Measurements from ENCODE around the gene RASGEF1B.

The RASGEF1B gene

DNA sequence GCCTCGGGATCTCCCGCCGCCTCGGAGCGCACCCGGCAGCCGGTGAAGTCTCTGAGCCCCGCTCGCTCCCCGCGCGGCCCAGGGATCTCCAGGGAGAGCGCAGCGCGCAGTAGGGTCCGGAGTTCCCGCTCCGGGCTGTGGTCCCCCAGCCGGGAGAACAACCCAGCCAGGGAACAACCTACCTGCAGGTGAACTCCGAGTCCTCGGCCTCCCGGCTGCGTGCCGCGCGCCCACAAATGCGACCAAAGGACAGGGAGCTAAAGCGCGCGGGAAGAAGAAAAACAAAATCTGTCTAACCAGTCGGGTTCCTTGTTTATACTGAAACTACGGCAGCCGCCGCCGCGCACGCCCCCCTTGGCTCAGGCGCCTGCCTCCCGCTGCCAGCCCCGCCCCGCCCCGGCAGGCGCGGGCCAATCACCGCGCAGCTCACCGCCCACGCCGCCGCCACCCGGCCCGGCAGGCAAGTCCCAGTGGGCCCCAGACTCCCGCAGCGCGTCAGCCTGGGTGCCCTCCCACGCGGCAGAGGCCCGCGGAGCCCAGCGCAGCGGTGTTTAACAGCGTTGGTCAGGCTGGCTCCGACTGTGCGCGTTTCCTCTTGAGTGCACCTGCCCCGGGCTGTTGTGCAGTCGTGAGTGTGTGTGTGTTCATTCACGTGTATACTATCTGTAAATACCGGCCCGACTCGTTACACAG lies at the start of gene RASGEF1B:
RASGEF1B (minus strand) TSS at position 320 of the 693 bp plus-strand sequence. CDS start 12,399 bp downstream, outside the sequence.
- no peak for DNase-seq (ENCODE audit: low read depth)

DNA sequence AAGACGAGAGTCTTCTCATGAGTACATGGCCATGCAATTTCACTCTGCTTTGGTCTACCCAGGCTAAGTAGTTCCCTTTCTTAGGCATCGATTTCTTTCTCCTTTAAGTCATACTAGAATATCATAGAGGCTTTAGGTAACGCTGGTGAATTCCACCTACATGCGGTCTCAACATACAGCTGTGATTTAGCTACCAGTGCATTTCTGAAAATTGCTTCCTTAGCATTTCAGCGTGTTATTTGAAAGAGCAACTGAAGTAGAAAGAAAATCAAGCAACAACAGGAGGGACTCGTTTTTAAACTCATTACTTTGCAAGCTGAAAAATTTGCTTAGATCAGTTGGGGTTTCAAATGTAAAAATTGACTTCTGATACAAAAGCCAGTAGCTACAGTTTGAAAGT lies 48.1 kb upstream of the RASGEF1B start:
- DNase-seq (ENCODE audit: low read depth): no peak

DNA sequence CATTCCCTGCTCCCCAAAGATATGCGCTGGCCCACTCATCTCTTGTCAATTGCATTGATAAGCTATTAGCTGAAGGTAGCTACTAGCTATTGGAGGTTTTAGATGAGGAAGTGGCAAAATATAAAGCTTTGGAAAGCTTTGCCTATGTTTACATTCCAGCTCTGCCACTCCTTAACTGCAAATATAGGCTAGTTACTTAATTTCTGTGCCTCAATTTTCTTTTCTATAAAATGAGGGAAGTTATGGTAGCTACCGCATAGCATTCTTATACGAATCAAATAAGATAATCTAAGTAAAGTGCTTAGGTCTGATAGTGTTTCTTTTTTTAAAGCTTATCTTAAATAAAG lies 47.7 kb upstream of the RASGEF1B start:
- DNase-seq (ENCODE audit: low read depth): no peak

DNA sequence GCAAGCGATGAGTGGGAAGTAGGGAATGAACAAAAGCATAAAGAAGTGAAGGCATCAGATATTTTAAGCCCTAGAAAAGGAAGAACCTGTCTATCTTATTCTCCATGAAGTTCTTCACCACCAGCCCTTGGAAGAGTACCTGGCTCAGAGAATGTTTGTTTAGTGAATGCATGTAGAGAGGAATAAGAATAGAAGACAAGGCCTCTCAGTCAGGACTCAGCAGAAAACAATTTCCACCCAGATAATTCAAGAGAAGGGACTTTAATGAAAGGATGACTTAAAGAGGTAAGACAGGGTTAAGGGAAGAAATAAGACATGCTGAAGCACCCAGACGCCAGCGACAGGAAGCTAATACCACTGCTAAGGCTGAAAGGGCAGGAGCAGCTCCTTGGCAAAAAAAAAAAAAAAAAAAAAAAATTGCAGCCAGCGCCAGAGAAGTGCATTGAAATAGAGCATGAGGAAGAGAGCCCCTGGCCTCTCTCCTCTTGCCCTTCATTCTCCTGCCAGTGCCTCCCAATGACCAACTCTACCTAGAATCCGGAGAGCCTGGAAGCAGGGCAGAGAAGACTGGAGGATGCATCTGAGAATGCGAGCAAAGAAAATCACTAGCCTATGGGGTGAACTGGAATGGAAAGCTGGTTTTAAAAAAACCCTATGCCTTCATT lies 47.2 kb upstream of the RASGEF1B start:
- DNase-seq (ENCODE audit: low read depth): no peak

DNA sequence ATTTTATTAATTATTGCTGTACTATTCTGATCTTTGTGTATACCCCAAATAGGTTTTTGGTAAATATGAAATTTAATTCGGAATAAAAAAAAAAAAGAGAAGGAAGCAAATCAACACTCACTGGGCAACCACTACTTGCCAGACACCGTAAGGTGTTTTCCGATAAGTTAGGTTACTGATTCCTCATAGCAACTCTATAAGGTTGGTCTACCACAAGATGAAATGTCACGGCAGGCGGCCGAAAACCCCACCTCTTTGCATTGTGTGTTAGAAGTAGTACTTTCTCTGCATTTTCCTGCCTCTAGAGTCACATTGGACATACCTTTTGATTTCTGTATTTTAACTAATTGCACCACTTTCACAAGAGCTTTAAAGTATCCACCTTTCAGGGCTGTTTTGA lies 44.5 kb upstream of the RASGEF1B start:
- no peak for DNase-seq (ENCODE audit: low read depth)

DNA sequence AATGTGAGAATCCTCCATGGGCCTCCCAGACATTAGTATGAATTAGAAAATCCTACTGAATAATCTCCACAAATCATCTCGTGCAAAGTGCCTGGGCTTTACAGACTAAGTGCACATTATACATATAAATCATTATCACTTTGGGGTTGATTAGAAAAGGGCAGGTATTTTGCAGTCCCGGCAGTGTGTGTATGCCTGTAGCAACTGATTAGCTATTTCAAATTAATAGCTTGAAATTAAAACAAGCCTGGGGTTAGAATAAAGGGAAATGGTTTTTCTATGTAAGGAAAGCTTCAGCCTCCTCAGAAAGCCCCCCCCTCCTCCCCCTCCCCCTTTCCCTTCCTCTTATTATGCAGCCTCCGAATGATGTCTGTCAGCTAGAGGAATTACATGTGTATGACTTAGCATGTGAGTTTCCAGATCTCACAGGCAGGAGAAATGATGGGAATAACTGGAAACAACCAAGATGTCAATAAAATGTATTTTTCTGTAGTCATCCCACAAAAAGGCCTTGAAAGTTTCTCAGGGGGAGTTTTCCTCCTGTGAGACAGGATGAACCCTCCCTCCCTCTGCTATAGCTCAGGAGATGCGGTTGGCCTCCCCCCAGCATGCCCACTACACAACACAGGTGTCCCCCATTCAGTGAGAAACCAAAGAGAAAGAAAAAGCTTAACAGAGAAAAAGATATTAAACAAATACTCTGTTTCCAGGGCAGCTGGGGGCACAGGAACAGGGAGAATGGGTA lies 41.2 kb upstream of the RASGEF1B start:
- DNase-seq (ENCODE audit: low read depth): no peak

DNA sequence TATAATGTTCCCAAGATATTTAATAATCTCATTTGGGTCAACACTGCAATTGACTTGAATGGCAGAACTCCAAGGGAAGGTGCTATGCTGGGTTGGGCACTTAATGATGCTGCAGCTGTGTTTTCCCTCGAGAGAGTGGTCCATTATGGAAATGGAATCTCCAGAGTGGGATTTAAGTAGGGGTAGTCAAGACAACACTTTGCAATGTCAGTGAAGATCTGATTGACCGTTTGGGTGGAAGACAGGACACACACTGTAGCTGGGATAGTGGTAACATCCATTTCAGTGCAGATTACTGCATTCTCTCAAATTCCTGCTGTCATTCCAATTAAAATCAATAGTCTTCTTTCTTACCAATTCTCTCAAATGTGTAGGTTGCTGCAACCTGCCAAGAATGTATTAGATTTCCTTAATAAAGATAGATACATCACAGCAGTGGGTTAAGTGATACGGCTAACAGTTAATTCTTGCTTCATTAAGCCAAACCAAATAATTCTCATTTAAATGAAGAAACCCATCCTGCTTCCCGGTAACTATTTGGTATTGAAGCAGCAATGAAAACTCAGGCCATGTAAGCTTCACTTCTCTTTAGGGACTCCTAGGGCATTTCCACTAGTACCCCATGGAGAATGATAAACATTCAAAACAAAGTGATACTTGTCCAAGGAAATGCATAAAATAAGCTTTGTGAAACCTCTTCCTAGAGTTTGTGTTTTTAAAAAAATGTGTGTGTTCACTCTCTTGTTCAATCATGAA lies 40.5 kb upstream of the RASGEF1B start:
- DNase-seq (ENCODE audit: low read depth): no peak

DNA sequence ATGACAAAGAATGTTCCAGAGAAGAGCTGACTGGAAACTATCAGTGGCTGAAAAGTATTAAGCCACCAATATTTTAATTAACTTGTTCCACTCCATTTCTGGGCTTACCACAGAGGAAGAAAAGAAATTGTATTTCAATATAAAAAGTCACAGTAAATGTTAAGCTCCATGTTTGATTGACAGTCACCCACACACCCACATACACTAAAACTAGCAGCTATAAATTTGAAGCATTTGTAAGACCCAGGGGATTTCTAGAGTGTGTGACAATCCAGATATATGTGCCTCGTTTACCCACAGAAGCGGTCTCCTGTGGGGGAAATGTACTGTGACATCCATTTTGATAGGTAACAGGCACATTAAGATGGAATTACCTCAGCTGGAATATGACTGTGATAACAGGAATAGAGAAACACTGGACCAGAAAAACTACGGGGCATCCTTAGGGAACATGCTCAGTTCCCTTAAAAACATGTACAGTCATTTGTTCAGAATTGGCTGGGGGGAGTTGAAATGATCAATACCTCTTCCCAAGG lies 39.0 kb upstream of the RASGEF1B start:
- no peak for DNase-seq (ENCODE audit: low read depth)

DNA sequence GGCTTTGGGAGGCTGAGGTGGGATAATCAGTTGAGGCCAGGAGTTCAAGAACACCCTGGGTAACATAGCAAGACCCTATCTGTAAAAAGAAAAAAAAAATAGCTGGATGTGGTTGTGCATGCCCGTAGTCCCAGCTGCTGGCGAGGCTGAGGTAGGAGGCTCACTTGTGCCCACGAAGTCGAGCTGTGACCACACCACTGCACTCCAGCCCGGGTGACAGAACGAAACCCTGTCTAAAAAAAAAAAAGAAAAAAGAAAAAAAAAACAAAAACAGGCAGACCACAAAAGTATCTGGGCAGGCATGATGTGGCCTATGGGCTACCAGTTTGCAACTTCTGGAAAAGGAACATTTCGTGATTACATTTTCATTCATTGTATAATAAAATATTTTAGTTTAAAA lies 38.1 kb upstream of the RASGEF1B start:
- no peak for DNase-seq (ENCODE audit: low read depth)

DNA sequence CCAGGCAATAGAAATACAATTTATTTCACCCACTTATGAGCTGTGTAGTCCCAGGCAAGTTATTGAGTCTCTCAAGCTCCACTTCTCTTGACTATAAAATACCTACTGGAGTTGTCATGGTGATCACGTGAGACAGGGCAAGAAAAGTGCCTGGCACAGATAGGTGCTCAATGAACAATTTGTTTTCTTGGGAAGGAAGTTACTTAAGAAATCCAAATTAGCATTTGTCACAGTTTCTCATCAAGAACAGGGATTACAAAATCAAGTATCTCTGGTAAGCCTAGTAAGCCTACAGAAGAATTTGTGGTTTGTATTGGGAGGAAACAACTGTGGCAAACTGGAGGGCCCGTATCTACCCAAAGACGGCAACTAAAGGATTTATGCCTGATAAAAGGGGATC lies 37.5 kb upstream of the RASGEF1B start:
- no peak for DNase-seq (ENCODE audit: low read depth)

DNA sequence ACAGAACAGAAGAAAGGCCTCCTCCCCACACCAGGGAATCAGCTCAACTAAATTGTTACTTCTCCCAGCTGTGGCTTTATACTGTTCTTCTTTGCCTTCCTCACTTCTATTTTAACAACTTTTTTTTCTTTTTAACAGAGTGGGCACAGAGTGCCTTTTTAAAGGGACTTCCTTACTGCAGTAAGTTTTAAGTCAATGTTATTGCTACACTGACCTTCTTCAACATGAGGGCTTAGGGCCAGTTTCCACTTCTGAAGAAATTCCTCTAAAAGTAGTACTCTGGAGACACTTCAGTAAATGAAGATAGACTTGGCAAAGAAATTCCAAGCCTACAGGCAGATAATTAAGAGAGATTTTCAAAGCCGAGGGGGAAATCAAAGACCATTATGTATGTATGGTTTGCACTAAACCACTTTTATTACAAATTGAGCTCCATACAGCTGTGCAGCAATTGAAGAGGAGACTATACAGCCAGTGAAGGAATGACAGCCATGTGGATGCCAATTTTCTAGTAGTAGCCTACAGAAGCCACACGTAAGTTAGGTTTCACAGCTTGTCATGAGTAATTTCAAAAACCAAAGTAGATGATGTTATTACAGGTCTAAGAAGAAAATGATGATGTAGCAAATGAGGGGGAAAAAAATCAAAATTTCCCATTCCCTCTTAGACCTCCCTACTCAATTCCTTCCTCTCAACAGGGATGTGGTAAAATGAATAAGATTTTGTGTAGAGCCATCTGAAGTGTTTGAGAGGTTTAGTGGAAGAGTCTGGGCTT lies 36.9 kb upstream of the RASGEF1B start:
- DNase-seq (ENCODE audit: low read depth): no peak

DNA sequence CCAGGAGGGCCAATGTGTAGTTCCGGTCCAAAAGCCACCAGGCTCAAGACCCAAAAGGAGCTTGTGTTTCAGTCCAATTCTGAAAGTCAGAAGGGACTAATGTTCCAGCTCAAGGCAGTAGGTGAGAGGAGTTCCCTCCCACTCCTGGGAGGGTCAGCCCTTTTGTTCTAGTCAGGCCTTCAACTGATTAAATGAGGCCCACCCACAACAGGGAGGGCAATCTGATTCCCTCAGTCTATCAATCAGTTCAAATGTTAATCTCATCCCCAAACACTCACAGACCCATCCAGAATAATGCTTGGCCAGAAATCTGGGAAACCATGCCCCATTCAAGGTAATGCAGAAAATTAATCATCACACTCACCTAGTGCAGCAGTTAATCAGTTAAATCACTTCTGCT lies 35.8 kb upstream of the RASGEF1B start:
- no peak for DNase-seq (ENCODE audit: low read depth)

DNA sequence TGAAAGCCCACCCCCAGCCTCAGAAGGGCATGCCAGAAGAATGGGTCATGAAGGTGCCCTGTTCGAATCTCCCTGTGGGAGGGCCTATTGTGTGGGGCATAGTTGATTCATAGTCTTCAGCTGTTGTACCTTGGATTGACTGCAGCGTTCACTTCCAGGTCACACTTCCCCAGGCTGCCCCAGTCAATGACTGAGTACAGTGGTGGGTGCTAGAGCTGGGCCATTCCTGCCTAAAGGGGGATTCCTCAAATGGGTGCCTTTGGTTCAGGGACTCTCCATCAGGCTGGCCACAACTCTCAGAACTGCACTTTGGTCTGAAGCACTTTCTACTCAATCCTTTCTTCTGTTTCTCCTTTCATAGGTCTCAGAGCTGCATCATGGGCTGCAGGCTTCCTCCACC lies 35.0 kb upstream of the RASGEF1B start:
- DNase-seq (ENCODE audit: low read depth): no peak

DNA sequence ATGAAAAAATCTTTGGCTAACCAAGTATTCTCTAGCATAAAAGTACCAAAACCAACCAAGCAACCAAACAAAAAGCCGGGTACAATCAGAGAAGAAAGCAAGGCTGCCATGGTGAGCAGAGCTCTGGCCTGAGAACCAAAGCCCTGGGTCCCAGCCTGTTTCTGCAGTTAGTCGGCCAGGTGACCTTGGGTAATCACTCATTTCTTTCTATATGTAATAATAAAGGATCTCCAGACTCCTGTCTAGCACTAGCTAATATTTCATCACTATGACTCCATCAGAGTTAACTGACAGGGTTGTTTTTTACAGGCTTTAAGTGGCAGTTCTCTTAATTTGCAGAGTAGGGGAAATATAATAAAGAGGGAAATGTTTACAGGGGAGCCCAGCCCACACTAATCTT lies 34.0 kb upstream of the RASGEF1B start:
- no peak for DNase-seq (ENCODE audit: low read depth)

DNA sequence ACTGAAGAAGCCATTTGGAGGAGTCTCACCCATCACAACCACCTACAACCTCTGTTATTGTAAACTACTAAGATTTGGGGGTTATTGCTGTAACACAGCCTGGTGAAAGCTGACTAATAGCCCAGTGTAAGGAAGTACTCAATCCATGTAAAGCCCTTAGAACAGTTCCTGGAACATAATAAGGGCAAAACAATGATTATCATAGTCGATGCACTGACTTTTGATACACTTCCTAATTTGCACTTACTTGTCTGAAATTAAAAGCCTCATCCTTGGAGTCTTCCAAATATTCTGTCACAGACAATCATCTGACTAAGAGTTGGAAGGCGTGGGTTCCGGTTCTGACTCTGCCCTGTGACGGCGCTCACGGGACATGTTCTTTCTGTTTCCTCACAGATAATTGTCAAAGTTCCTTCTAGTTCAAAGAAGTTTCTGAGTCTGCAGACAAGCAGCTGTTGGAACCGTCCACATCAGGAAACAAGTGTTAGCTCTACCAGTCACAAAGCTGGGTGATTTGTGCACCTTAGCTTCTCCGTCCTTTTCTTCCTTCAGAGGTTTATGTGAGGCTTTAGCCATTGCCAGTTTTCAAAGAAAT lies 33.4 kb upstream of the RASGEF1B start:
- no peak for DNase-seq (ENCODE audit: low read depth)

DNA sequence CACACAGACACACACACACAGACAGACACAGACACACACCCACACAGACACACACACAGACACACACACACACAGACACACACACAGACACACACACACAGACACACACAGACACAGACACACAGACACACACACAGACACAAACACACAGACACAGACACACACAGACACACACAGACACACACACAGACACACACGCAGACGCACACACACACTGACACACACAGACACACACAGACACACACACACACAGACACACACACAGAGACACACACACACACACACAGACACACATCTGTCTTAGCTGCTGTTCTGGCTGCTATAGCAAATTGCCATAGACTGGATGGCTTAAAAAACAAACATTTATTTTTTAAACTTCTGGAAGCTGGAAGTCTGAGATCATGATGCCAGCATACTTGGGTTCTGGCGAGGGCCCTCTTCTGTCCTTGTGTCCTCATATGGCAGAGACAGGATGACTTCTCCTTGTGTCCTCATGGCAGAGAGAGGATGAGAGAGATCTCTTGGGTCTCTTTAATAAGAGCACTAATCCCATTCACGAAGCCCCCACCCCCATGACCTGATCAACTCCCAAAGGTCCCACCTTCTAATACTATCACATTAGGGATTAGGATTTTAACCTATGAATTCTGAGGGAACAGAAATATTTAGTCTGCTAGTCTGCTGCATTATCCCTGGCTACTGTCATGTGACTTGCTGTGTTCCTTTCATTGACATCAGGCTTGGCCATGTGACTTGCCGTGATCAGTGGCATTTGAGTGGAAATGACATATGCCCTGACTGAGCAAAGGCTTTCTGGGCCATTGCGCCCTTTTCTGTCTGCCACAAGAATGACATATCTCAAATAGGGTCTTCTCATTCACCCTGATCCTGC lies 32.7 kb upstream of the RASGEF1B start:
- no peak for DNase-seq (ENCODE audit: low read depth)

DNA sequence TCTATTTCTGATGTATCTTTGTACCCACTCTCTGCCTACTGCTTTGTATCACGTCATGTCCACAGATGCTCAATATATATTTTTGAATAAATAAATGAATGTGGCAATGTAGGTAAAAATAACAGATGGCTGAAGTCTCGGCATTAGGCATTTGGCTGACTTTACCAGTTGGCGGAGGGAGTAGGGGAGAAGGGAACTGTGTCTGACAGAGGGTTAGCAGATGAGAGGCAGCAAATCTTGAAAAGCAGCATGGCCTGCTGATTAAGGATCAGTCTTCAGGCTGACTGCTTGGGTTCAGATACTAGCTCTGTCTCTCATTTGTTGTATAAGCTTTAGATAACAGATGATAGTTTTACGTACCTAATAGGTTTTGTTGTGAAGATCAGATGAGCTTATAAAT lies 31.9 kb upstream of the RASGEF1B start:
- no peak for DNase-seq (ENCODE audit: low read depth)

DNA sequence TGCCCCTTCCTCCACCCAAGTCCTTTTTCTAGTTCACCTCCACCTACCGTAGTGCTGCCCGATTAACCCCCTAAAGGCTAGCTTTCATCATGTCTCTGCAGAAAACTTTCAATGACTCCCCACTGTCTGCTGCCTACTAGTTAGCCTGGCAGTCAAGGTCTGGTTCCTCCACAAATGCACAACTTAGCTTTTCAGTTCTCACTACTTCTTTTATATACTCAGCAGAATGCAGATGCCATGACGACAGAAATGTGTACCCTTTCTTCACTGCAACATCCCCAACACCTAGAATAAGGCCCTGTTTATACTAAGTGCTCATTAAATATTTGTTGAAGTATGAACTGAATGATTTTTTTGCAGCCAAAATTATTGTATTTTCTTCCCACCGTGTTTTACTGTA lies 30.9 kb upstream of the RASGEF1B start:
- DNase-seq (ENCODE audit: low read depth): no peak

DNA sequence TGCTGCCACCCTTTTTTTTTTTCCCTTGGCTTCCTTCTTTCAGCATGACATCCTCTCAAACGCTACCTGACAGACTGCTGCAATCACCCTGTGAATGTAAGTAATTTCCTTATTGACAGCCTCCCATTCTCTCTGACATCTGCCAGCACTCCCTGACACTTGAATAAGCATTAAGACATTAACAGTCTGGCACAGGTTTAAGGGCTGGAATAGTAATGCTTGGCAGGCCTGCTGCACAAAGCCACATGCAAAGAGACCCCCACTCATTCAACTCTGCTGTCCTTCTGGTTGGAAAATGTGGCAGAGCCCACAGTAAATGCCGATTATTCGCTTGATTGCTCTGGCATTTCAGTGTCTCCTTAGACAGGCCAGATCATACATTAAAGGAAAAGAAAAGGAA lies 28.1 kb upstream of the RASGEF1B start:
- DNase-seq (ENCODE audit: low read depth): no peak

DNA sequence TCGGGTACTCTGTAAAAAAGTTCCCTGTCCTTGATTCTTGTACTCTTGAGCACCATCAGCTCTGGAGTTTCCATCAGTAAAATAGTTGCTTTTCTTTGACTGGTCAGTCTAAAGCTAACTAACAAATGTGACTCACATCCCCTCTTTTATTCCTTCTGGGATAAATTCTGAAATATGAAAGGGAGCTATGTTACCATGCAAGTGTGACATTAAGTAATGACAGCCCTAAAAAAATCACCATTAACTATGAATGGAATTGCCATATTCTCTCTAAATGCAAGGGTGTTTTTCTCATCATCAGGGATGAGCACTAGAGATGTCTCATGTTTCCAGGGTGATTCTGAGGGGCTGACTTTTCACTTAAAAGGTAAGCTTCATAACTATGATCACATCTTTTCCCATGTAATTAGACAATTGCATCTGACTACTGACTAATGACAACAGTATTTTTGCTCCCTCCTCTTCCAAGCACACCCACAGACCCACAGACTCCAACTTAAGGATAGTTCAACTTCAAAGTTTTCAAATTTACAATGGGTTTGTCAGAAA lies 26.9 kb upstream of the RASGEF1B start:
- no peak for DNase-seq (ENCODE audit: low read depth)
